Breast epithelium (tissue), 4 donors: Measurements from ENCODE around the gene SHB. TPM values are rescaled to one million over a fixed set of nuclear protein-coding genes. Genes with fewer than 3 reads are reported as not detected.

ENCODE experiments used
- DNase-seq, 2 donors: peaks; one replicate each; pipeline ENCODE4 v3.0.0-alpha.2; 2019; ENCODE audit warnings: low spot score in 2 of 2
- H3K27ac ChIP-seq, 2 donors: fragments of 200-600 bp; sonication (generic) in 1 of 2; one replicate each; pipeline ENCODE4 v1.5.1; 2016 to 2019; ENCODE audit warnings: mild to moderate bottlenecking in 1 of 2
- H3K27me3 ChIP-seq, 2 donors: fragments of 200-600 bp; sonication (generic) in 1 of 2; one replicate each; pipeline versions ENCODE4 v1.5.1 to v1.6.0; 2017 to 2019; ENCODE audit warnings: control low read depth in 1 of 2, mild to moderate bottlenecking in 1 of 2
- H3K36me3 ChIP-seq: fragments of 200-600 bp; one replicate; pipeline ENCODE4 v1.5.1; 2019
- H3K4me1 ChIP-seq, 2 donors: fragments of 200-600 bp; sonication (generic); one replicate each; pipeline ENCODE4 v1.5.1; 2016 to 2019; ENCODE audit warnings: control low read depth in 1 of 2
- H3K4me3 ChIP-seq, 3 donors: fragments of 200-600 bp; sonication (generic); 1 replicate in 2 of 3; 2 replicates in 1 of 3; pipeline ENCODE4 v1.5.1; 2016 to 2019; ENCODE audit warnings: mild to moderate bottlenecking in 3 of 3, moderate library complexity in 2 of 3
- H3K9me3 ChIP-seq, 2 donors: fragments of 200-600 bp; sonication (generic) in 1 of 2; one replicate each; pipeline ENCODE4 v1.5.1; 2016 to 2019; ENCODE audit warnings: control low read depth in 1 of 2
- POLR2A ChIP-seq: fragments of 450-650 bp; IDR thresholded peaks from one replicate; pipeline ENCODE4 v1.6.1; 2016; ENCODE audit warnings: antibody characterized with exemption, mild to moderate bottlenecking, moderate library complexity
- POLR2AphosphoS5 ChIP-seq, 3 donors: sonication (generic); formaldehyde crosslinking; IDR thresholded peaks; one replicate each; pipeline ENCODE4 v1.6.1; 2017; ENCODE audit warnings: antibody characterized with exemption in 3 of 3
- intact Hi-C: fragments of 100-400 bp; cut with DNase I; formaldehyde crosslinking; loops from one replicate; pipeline ENCODE4 v1.15.1; 2023; ENCODE audit warnings: low total_unique reads
- total RNA-seq, 3 donors: library from RNA; depleted of rRNA; stranded (reverse); fragments of >200 nt; gene quantifications; one replicate each; pipeline ENCODE4 v1.1.0, GENCODE V29; 2016
- TF ChIP-seq, protein P1 (sequence below), 3 donors: fragments of 450-650 bp; IDR thresholded peaks; one replicate each; pipeline ENCODE4 v1.5.1; 2016 to 2017; ENCODE audit warnings: antibody characterized with exemption in 3 of 3, mild to moderate bottlenecking in 3 of 3, moderate library complexity in 3 of 3

The SHB gene
- total RNA-seq, 3 donors from 2014 or later = 3.8 to 18.7 (median 17.9) TPM

DNA sequence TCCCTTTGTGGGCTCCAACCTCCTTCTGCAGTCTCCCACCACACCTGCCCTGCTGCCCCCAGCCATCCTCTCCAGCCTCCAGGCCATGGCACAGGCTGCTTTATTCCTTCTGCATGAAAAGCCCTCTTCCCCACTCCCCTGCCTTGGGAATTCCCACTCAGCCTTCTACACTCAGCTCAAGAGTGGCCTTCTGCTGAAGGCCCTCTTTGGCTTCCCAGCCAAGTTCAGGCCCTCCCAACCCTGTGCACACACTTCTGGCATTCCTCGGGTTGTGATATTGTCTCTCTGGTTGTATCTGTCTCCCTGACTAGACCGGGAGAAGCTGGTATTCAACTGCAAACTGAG lies 5.7 kb downstream of the SHB start:
- H3K9me3 ChIP-seq = no peaks in the 10 kb centered on the region
- H3K4me1 ChIP-seq = peaks cover 0 to 5% of the 10 kb centered on the region in 2 donors
- no peaks in the 10 kb centered on the region for H3K27me3 ChIP-seq
- H3K4me3 ChIP-seq = no peak overlapping the region
- no peak for DNase-seq
- no peaks in the 10 kb centered on the region for H3K36me3 ChIP-seq
- TF ChIP-seq, protein P1, sequence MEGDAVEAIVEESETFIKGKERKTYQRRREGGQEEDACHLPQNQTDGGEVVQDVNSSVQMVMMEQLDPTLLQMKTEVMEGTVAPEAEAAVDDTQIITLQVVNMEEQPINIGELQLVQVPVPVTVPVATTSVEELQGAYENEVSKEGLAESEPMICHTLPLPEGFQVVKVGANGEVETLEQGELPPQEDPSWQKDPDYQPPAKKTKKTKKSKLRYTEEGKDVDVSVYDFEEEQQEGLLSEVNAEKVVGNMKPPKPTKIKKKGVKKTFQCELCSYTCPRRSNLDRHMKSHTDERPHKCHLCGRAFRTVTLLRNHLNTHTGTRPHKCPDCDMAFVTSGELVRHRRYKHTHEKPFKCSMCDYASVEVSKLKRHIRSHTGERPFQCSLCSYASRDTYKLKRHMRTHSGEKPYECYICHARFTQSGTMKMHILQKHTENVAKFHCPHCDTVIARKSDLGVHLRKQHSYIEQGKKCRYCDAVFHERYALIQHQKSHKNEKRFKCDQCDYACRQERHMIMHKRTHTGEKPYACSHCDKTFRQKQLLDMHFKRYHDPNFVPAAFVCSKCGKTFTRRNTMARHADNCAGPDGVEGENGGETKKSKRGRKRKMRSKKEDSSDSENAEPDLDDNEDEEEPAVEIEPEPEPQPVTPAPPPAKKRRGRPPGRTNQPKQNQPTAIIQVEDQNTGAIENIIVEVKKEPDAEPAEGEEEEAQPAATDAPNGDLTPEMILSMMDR (IDR thresholded peaks at IDR 0.05) = no peak
- no peak for TF ChIP-seq POLR2AphosphoS5 (IDR thresholded peaks at IDR 0.05)
- TF ChIP-seq POLR2A = no peak
- intact Hi-C loops = loop anchor here (10.0 kb wide), 1 partner anchor 49 kb away; no protein-coding TSS in a partner anchor
- no peak overlapping the region for H3K27ac ChIP-seq

DNA sequence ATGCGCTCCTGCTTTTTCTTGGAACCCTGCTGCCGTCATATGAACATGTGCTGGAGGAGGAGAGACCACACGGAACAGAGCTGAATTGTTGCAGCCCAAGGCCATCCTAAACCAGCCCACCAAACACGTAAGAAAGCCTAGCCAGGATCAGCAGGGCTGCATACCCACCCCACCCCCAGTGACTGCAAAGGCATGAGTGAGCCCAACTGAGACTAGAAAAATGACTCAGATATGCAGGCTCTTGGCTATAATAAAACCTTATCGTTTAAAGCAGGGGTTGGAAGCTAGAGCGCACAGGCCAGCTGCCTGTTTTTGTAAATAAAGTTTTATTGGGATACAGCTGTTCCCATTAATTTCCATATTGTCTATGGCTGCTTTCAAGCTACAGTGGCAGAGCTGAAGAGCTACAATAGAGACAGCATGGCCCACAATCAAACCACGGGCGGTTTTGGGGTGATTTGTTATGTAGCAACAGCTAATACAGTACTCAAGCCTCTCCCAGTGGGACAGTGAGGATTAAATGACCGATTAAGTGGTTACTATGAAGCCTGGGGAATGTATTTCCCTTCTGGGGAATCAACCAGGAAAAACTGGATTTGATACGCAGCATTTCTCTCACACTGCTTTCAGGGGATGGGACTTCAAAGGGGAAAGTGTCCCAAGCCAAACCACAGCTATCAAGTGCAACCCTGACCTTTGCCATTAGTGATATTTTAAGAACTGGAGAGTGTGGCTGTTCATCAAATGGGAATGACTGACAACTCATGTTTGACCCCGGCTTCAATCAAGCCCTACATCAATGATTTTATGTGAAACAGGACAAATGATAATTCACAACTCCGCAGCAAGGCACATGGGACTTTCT lies 6.3 kb downstream of the SHB start:
- peaks cover 0 to 8% of the 10 kb centered on the region in 2 donors for H3K4me1 ChIP-seq
- intact Hi-C loops = loop anchor here (10.0 kb wide), 1 partner anchor 48 kb away; no protein-coding TSS in a partner anchor
- no peak for DNase-seq
- H3K9me3 ChIP-seq = no peaks in the 10 kb centered on the region
- no peaks in the 10 kb centered on the region for H3K27me3 ChIP-seq
- TF ChIP-seq, protein P1 (IDR thresholded peaks at IDR 0.05) = no peak
- TF ChIP-seq POLR2A (no peak), POLR2AphosphoS5 (IDR thresholded peaks at IDR 0.05) (no peak)
- H3K27ac ChIP-seq = no peak overlapping the region
- H3K4me3 ChIP-seq = no peak overlapping the region
- H3K36me3 ChIP-seq = no peaks in the 10 kb centered on the region

DNA sequence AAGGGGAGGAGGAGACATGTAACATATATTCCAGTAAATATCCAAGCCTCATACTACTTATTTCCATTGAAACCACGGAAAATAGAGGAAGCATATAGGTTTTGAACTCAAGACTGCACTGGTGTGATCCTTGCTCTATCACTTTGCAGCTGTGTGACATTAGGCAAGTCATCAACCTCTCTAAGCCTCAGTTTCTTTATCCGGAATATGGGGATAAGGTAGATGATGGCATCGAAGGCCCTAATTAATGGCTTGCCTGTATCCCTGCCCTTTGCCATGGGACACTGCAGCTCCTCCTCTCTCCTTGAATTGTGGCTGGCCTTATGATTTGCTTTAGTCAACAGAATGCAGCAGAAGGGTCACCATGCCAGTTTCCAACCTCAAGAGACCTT lies 6.9 kb downstream of the SHB start:
- Histone ChIP-seq H3K4me1 (peaks cover 0 to 11% of the 10 kb centered on the region in 2 donors), H3K36me3 (no peaks in the 10 kb centered on the region), H3K27me3 (no peaks in the 10 kb centered on the region), H3K9me3 (no peaks in the 10 kb centered on the region), H3K27ac (no peak overlapping the region), H3K4me3 (no peak overlapping the region)
- no peak for DNase-seq
- intact Hi-C loops = loop anchor here (10.0 kb wide), 1 partner anchor 47 kb away; no protein-coding TSS in a partner anchor
- TF ChIP-seq, protein P1 (IDR thresholded peaks at IDR 0.05) = no peak
- TF ChIP-seq POLR2A (no peak), POLR2AphosphoS5 (IDR thresholded peaks at IDR 0.05) (no peak)

DNA sequence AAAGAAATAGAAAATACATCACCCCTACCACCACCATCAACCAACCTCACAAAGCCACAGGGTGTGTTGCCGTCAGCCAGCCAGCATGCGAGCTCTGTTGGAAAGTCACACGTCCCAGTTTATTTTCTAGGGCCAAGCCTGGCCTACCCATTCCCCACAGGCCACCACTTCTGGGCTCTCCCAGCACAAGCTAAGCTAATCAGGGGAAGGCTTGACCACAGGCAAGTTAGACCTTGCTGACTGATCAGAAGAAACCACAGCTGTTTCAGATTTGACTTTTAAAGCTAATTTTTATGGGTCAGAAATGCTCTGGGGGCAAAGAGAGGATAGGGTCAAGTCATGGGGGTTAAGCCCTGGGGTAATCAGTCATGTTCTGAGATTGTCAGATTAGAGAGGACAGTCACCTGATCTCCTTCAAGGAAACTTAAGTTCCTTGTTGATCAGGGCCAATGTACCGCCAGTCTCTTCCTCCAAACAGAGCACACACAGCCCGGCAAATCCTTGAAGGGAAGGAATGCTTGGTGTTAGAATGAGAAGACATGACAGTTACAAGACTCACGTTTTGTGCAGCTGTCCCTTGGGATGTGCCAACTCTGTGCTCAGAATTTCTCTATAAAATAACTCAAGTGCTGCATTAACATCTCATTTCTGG lies 7.6 kb downstream of the SHB start:
- no peaks in the 10 kb centered on the region for H3K9me3 ChIP-seq
- TF ChIP-seq POLR2AphosphoS5 (IDR thresholded peaks at IDR 0.05) = no peak
- no peak for TF ChIP-seq POLR2A
- TF ChIP-seq, protein P1 (IDR thresholded peaks at IDR 0.05) = no peak
- H3K27ac ChIP-seq = no peak overlapping the region
- intact Hi-C loops = loop anchor here (10.0 kb wide), 1 partner anchor 47 kb away; no protein-coding TSS in a partner anchor
- no peaks in the 10 kb centered on the region for H3K27me3 ChIP-seq
- H3K4me1 ChIP-seq = peaks cover 0 to 11% of the 10 kb centered on the region in 2 donors
- no peak for DNase-seq
- H3K4me3 ChIP-seq = no peak overlapping the region
- H3K36me3 ChIP-seq = no peaks in the 10 kb centered on the region

DNA sequence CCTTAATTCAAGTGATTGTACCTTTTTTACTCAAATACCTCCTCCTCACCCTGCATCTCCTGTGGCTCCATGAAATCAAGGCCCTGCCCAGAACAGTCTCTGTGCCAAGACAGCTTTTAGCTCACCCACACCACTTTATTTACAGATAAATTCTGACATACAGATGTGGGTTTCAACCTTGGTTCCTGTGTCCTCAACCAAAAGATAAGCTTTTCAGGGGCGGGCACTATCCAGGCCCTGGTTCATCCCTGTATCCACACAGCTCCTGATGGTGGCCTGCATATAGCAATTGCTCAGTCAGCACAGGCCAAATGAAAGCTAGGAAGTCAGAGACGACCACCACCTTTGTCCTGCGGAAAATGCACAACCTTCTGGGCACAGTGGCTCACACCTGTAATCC lies 8.3 kb downstream of the SHB start:
- H3K4me1 ChIP-seq = peaks cover 0 to 11% of the 10 kb centered on the region in 2 donors
- TF ChIP-seq, protein P1 (IDR thresholded peaks at IDR 0.05) = no peak
- TF ChIP-seq POLR2AphosphoS5 (IDR thresholded peaks at IDR 0.05) = no peak
- TF ChIP-seq POLR2A = no peak
- intact Hi-C loops = loop anchor here (10.0 kb wide), 1 partner anchor 46 kb away; no protein-coding TSS in a partner anchor
- no peaks in the 10 kb centered on the region for H3K36me3 ChIP-seq
- DNase-seq = no peak
- H3K9me3 ChIP-seq = no peaks in the 10 kb centered on the region
- H3K4me3 ChIP-seq = no peak overlapping the region
- H3K27ac ChIP-seq = no peak overlapping the region
- no peaks in the 10 kb centered on the region for H3K27me3 ChIP-seq
